Heart left ventricle (tissue), 16 donors: ENCODE data around the gene YPEL2. TPM values are rescaled to one million over a fixed set of nuclear protein-coding genes. Genes with fewer than 3 reads are reported as not detected.
"Not testable (repeated sequence)": the region's sequence is repeated elsewhere in the genome, so short reads cannot be mapped to it uniquely, and the experiment has no call there.

Source experiments
- ATAC-seq, 4 donors: fragments of 200-7000 bp; cut with Tn5 transposase; one replicate each; pipeline ENCODE4 v1.9.1; 2020 to 2022; ENCODE audit warnings: moderate library complexity in 4 of 4, mild to moderate bottlenecking in 3 of 4, moderate number of reproducible peaks in 1 of 4
- DNase-seq, 5 donors: peaks; one replicate each; pipeline ENCODE4 v3.0.0-alpha.2; 2020
- H3K27ac ChIP-seq, 12 donors: fragments of 200-600 bp; sonication (generic) in 4 of 12; one replicate each; pipeline versions ENCODE4 v1.5.0 to v1.8.0; 2016 to 2022; ENCODE audit warnings: mild to moderate bottlenecking in 2 of 12
- H3K27me3 ChIP-seq, 9 donors: fragments of 200-600 bp; sonication (generic) in 2 of 9; one replicate each; pipeline versions ENCODE4 v1.5.1 to v1.8.0; 2016 to 2022; ENCODE audit warnings: mild to moderate bottlenecking in 3 of 9
- H3K36me3 ChIP-seq, 9 donors: fragments of 200-600 bp; sonication (generic) in 2 of 9; one replicate each; pipeline versions ENCODE4 v1.5.0 to v1.8.0; 2018 to 2022; ENCODE audit warnings: mild to moderate bottlenecking in 2 of 9
- H3K4me1 ChIP-seq, 12 donors: fragments of 200-600 bp; sonication (generic) in 4 of 12; one replicate each; pipeline versions ENCODE4 v1.5.0 to v1.8.0; 2016 to 2022; ENCODE audit warnings: mild to moderate bottlenecking in 3 of 12
- H3K4me3 ChIP-seq, 12 donors: fragments of 200-600 bp; sonication (generic) in 4 of 12; one replicate each; pipeline versions ENCODE4 v1.5.0 to v1.8.0; 2017 to 2022; ENCODE audit warnings: mild to moderate bottlenecking in 9 of 12, moderate library complexity in 4 of 12
- H3K9me3 ChIP-seq, 12 donors: fragments of 200-600 bp; sonication (generic) in 4 of 12; one replicate each; pipeline versions ENCODE4 v1.5.0 to v1.8.0; 2016 to 2022; ENCODE audit warnings: mild to moderate bottlenecking in 1 of 12
- CTCF ChIP-seq, 12 donors: fragments of 200-600 bp; sonication (generic) in 4 of 12; IDR thresholded peaks; one replicate each; pipeline versions ENCODE4 v1.5.0 to v1.8.0; 2018 to 2022; ENCODE audit warnings: antibody characterized with exemption in 12 of 12, mild to moderate bottlenecking in 5 of 12
- POLR2A ChIP-seq, 2 donors: fragments of 450-650 bp; IDR thresholded peaks; one replicate each; pipeline ENCODE4 v1.6.1; 2017; ENCODE audit warnings: antibody characterized with exemption in 2 of 2, mild to moderate bottlenecking in 2 of 2, moderate library complexity in 2 of 2
- WGBS, 4 donors: extraction: QIAGEN DNeasy Blood & Tissue Kit in 2 of 4; methylation state at CpG; one replicate each; pipeline versions ENCODE4 v1.1.5 to v1.1.7; 2013 to 2018; 5-methylcytosine and 5-hydroxymethylcytosine counted together
- intact Hi-C, 10 donors: fragments of 100-400 bp; cut with DNase I; formaldehyde crosslinking; loops; one replicate each; pipeline versions ENCODE4 v1.11.1 to v1.14.2; 2022
- polyA plus RNA-seq, 2 donors: library from polyadenylated mRNA; stranded (reverse); fragments of 200-250 nt; gene quantifications; one replicate each; pipeline ENCODE4 v1.2.3, GENCODE V29; 2013
- total RNA-seq, 9 donors: library from RNA; depleted of rRNA in 2 of 9; stranded (reverse); fragments of >200 nt in 2 of 9; fragmentation: NEBNext Ultra II Directional in 3 of 9; extraction: Animal tissue kit (Norgen Biotek cat#: 25700) in 3 of 9; gene quantifications; one replicate each; pipeline versions ENCODE4 v1.1.0 to v1.2.4, GENCODE V29; 2016 to 2023
- donor health status: ischemic (EF 13 %, LVEDD 7.1; RV severe dilation, severe dysfunction).
- donor health status: healthy with polysubstance abuse.
- donor health status: DM: no; HTN: yes; CAD: no.
- donor health status: DM: no; HTN: no; CAD: no.
- donor health status: ischemic (EF 25% LVEDD 6.9; RV normal size, moderate dysfunction).
- donor health status: ischemic (EF 25% LVEDD 5.7; RV mildly dilated, moderate dysfunction).
- donor health status: healthy.
- donor health status: DM: yes; HTN: yes; CAD: no.
- donor health status: ischemic (EF 35%, LVEDD 5.7; RV mildly dilated, moderate dysfunction).
- donor health status: nonischemic (EF 11% LVEDD 7.7; RV severe dilation, severe dysfunction).
- donor health status: DM: yes; HTN: yes; CAD: no.
- donor health status: PGD.
- donor health status: ischemic (EF 29% LVEDD 5.4; RV normal size, mild dysfunction).
- donor health status: nonischemic (EF 23%, LVEDD 6.1; RV moderate dilation, normal function).

Gene YPEL2
- total and polyA plus RNA-seq, 11 donors, result 11.6 to 65.5 (median 33.9) TPM

DNA sequence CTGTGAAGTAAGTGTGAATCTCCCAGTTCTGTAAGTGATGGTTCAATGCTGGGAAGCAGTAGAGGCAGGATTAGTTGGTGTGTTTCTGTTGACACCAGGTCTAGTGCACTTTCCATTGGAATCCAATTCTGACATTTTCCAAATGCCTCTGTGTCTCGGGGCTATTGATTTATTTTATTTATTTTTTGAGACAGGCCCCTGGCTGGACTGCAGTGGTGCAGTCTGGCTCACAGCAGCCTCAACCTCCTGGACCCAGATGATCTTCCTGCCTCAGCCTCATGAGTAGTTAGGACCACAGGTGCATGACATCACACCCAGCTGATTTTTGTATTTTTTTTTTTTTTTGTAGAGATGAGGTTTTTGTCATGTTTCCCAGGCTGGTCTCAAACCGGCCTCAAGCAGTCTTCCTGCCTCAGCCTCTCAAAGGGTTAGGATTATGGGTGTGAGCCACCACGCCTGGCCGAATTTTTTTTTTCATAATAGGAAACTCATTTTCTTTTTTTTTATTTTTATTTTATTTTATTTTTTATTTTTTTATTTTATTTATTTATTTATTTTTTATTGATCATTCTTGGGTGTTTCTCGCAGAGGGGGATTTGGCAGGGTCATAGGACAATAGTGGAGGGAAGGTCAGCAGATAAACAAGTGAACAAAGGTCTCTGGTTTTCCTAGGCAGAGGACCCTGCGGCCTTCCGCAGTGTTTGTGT, 61.7 kb downstream of the YPEL2 start:
- WGBS, 4 donors, result 73 to 80% (median 76%) methylated on average over 5 of the region's 7 CpGs
- DNase-seq, result no peak
- H3K4me1 ChIP-seq, result peaks cover 0 to 40% (median 23%) of the 10 kb centered on the region in 12 donors
- TF ChIP-seq POLR2A (IDR thresholded peaks at IDR 0.05) (no peak), CTCF (IDR thresholded peaks at IDR 0.05) (no peak)
- H3K4me3 ChIP-seq, result no peak overlapping the region
- no peaks in the 10 kb centered on the region for H3K9me3 ChIP-seq
- no peaks in the 10 kb centered on the region for H3K27me3 ChIP-seq
- peaks cover 0 to 84% (median 75%) of the 10 kb centered on the region in 9 donors for H3K36me3 ChIP-seq
- peak overlapping the region in 7 of 12 donors; percentile 13 to 48 (median 25) for H3K27ac ChIP-seq
- intact Hi-C loops, result no loop called here
- no peak for ATAC-seq

DNA sequence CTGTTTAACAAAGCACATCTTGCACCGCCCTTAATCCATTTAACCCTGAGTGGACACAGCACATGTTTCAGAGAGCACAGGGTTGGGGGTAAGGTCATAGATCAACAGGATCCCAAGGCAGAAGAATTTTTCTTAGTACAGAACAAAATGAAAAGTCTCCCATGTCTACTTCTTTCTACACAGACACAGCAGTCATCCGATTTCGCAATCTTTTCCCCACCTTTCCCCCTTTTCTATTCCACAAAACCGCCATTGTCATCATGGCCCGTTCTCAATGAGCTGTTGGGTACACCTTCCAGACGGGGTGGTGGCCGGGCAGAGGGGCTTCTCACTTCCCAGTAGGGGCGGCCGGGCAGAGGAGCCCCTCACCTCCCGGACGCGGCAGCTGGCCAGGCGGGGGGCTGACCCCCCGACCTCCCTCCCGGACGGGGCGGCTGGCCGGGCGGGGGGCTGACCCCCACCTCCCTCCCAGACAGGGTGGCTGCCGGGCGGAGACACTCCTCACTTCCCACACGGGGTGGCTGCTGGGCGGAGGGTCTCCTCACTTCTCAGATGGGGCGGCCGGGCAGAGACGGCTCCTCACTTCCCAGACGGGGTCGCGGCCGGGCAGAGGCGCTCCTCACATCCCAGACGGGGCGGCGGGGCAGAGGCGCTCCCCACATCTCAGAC, 62.4 kb downstream of the YPEL2 start:
- ATAC-seq, DNase-seq, intact Hi-C loops, H3K9me3 ChIP-seq, H3K4me3 ChIP-seq, H3K27me3 ChIP-seq: not testable (repeated sequence)
- WGBS, 4 donors, result 92 to 95% (median 93%) methylated on average over 12 to 34 of the region's 35 CpGs
- peak overlapping the region in 2 of 12 donors; percentile 54 to 62 for H3K27ac ChIP-seq
- peaks cover 0 to 33% (median 15%) of the 10 kb centered on the region in 12 donors for H3K4me1 ChIP-seq
- H3K36me3 ChIP-seq, result peaks cover 0 to 89% (median 83%) of the 10 kb centered on the region in 9 donors

DNA sequence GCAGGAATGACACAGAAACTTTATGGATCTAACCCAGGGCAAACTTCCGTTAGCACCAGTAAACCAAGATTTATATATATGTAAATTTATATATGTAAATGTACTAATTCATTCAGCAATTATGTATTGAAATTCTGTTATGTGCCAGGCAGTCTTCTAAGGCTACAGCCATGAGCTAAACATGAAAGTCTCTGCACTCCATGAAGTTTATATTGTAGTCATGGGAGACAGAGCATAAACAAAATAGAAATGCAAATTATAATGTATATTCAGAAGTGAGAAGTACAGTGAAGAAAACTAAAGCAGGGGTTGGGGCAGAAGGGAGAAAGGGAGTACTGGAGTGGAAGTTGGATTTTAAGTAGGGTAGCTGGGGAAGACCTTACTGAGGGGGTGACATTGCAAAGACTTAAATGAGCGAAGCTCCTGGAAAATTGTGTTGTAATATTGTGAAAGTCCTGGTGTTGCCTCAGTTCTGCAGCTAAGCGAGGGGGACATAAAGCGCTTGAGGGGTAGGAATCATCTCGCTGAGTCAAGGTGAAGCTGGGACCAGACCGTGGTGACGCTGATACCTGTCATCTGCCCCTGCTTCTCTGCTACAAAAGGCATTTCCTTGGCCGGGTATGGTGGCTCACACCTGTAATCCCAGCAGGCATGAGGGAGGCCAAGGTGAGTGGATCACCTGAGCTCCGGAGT, 64.8 kb downstream of the YPEL2 start:
- intact Hi-C loops, result no loop called here
- ATAC-seq (no peak), DNase-seq (no peak)
- Histone ChIP-seq H3K27me3 (no peaks in the 10 kb centered on the region), H3K27ac (peak overlapping the region in 1 of 12 donors; percentile 18), H3K4me3 (no peak overlapping the region), H3K9me3 (no peaks in the 10 kb centered on the region), H3K36me3 (peaks cover 0 to 89% (median 80%) of the 10 kb centered on the region in 9 donors), H3K4me1 (peaks cover 0 to 34% (median 15%) of the 10 kb centered on the region in 12 donors)
- TF ChIP-seq CTCF (IDR thresholded peaks at IDR 0.05) (no peak), POLR2A (IDR thresholded peaks at IDR 0.05) (no peak)
- WGBS, 4 donors, result 94 to 98% (median 95%) methylated on average over 9 of the region's 9 CpGs

DNA sequence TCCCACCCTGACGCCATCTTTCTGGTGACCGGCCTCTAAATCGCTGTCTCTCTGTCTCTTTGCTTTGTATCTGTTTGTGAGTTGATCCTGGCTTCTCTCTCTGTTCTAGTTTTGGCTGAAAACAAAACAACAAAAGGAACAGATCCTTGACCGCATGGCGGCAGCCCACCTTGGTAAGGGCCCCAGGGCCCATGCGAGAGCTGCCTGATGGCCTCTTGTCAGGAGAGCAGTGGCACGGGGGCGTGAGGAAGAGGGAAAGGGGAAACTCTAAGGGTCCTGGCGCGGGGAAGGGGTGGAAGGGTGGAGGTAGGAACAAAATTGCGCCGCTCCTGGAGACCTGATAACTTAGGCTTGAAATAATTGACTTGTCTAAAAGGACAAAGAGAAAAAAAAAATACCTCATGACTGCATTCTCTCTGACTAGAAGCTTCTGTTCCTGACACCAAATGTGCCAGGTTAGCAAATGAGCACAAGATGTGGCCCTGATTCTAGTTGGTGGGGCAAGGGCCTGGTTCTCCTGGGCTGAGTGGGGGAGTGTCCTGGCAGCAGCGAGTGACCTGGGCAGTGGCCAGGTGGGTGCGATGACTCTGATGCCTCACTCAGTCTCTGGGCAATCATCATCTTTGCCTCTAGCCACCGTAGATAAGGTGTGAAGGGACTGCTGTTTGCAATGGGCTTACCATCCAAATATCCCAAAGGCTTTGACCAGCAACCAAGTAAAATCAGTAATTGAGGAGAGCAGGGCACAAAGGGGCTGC, 66.0 kb downstream of the YPEL2 start:
- DNase-seq (no peak), ATAC-seq (peak in 3 of 4 donors; percentile 21 to 50 (median 37))
- intact Hi-C loops, result no loop called here
- Histone ChIP-seq H3K4me3 (no peak overlapping the region), H3K27ac (peak overlapping the region in 5 of 12 donors; percentile 8 to 50 (median 43)), H3K9me3 (no peaks in the 10 kb centered on the region), H3K36me3 (peaks cover 0 to 89% (median 79%) of the 10 kb centered on the region in 9 donors), H3K27me3 (no peaks in the 10 kb centered on the region), H3K4me1 (peaks cover 0 to 41% (median 16%) of the 10 kb centered on the region in 12 donors)
- 89 to 91% (median 90%) methylated on average over 15 of the region's 15 CpGs for WGBS, 4 donors
- no peak for TF ChIP-seq CTCF (IDR thresholded peaks at IDR 0.05)
- no peak for TF ChIP-seq POLR2A (IDR thresholded peaks at IDR 0.05)
